Measurements from ENCODE around the gene CDK14.

The CDK14 gene

GRCh38 chr7:90677486-90678404, 81.6 kb downstream of the CDK14 start:
- Histone ChIP-seq H3F3A (ENCODE audit: low read depth) (no peaks in the 10 kb centered on the region), H2AFZ (ENCODE audit: low read length) (no peak overlapping the region), H3K4me2 (ENCODE audit: low read depth, low read length, poor library complexity, severe bottlenecking) (no peak overlapping the region), H3K9ac (ENCODE audit: low read depth, low read length, poor library complexity, severe bottlenecking) (no peak overlapping the region), H3K36me3 (ENCODE audit: insufficient read depth, low read length) (no peaks in the 10 kb centered on the region), H4K20me1 (ENCODE audit: insufficient read depth, low read length, poor library complexity, severe bottlenecking) (no peaks in the 10 kb centered on the region), H3K79me2 (ENCODE audit: insufficient read depth, low read length) (no peaks in the 10 kb centered on the region), H3K9me3 (ENCODE audit: insufficient read depth, low read depth, low read length) (no peaks in the 10 kb centered on the region), H3K4me1 (ENCODE audit: insufficient read depth, low read length, poor library complexity, severe bottlenecking) (no peaks in the 10 kb centered on the region), H3K9me2 (replicated peaks; ENCODE audit: low read depth, low read length) (no peaks in the 10 kb centered on the region), H3K27me3 (ENCODE audit: insufficient read depth, low read length, poor library complexity, severe bottlenecking) (no peaks in the 10 kb centered on the region), H3K4me3 (ENCODE audit: low read length, poor library complexity, severe bottlenecking) (no peak overlapping the region)
- no peak for TF ChIP-seq CTCF (conservative IDR thresholded peaks at IDR 0.05; ENCODE audit: low read length)

- Histone ChIP-seq H4K20me1 (ENCODE audit: insufficient read depth, low read length, poor library complexity, severe bottlenecking) (no peaks in the 10 kb centered on the region), H2AFZ (ENCODE audit: low read length) (no peak overlapping the region), H3K9me2 (replicated peaks; ENCODE audit: low read depth, low read length) (no peaks in the 10 kb centered on the region), H3K9me3 (ENCODE audit: insufficient read depth, low read depth, low read length) (no peaks in the 10 kb centered on the region), H3K36me3 (ENCODE audit: insufficient read depth, low read length) (no peaks in the 10 kb centered on the region), H3K4me2 (ENCODE audit: low read depth, low read length, poor library complexity, severe bottlenecking) (no peak overlapping the region), H3K4me1 (ENCODE audit: insufficient read depth, low read length, poor library complexity, severe bottlenecking) (no peaks in the 10 kb centered on the region), H3K27me3 (ENCODE audit: insufficient read depth, low read length, poor library complexity, severe bottlenecking) (no peaks in the 10 kb centered on the region), H3K4me3 (ENCODE audit: low read length, poor library complexity, severe bottlenecking) (no peak overlapping the region), H3K9ac (ENCODE audit: low read depth, low read length, poor library complexity, severe bottlenecking) (no peak overlapping the region), H3F3A (ENCODE audit: low read depth) (no peaks in the 10 kb centered on the region), H3K79me2 (ENCODE audit: insufficient read depth, low read length) (no peaks in the 10 kb centered on the region)
- TF ChIP-seq EZH2phosphoT487 (IDR thresholded peaks at IDR 0.05; ENCODE audit: borderline replicate concordance) (no peak), CTCF (conservative IDR thresholded peaks at IDR 0.05; ENCODE audit: low read length) (no peak)
Measured at GRCh38 chr7:90678986-90679385, 82.9 kb downstream of the CDK14 start.

GRCh38 chr7:90680484-90680883, 84.4 kb downstream of the CDK14 start:
- H3K79me2 ChIP-seq (ENCODE audit: insufficient read depth, low read length): no peaks in the 10 kb centered on the region
- no peaks in the 10 kb centered on the region for H3K4me1 ChIP-seq (ENCODE audit: insufficient read depth, low read length, poor library complexity, severe bottlenecking)

More at GRCh38 chr7:90680484-90680883, 84.4 kb downstream of the CDK14 start:
- Histone ChIP-seq H3F3A (ENCODE audit: low read depth) (no peaks in the 10 kb centered on the region), H3K9me2 (replicated peaks; ENCODE audit: low read depth, low read length) (no peaks in the 10 kb centered on the region), H3K27me3 (ENCODE audit: insufficient read depth, low read length, poor library complexity, severe bottlenecking) (no peaks in the 10 kb centered on the region), H3K9ac (ENCODE audit: low read depth, low read length, poor library complexity, severe bottlenecking) (no peak overlapping the region), H3K9me3 (ENCODE audit: insufficient read depth, low read depth, low read length) (no peaks in the 10 kb centered on the region), H3K4me2 (ENCODE audit: low read depth, low read length, poor library complexity, severe bottlenecking) (no peak overlapping the region), H3K4me3 (ENCODE audit: low read length, poor library complexity, severe bottlenecking) (no peak overlapping the region), H3K36me3 (ENCODE audit: insufficient read depth, low read length) (no peaks in the 10 kb centered on the region), H2AFZ (ENCODE audit: low read length) (no peak overlapping the region), H4K20me1 (ENCODE audit: insufficient read depth, low read length, poor library complexity, severe bottlenecking) (no peaks in the 10 kb centered on the region)
- no peak for TF ChIP-seq CTCF (conservative IDR thresholded peaks at IDR 0.05; ENCODE audit: low read length)
- TF ChIP-seq EZH2phosphoT487 (IDR thresholded peaks at IDR 0.05; ENCODE audit: borderline replicate concordance): no peak

Measured in Loucy (cell line).